Mesangial cell (primary cell): ENCODE measurements around the gene NAALADL2. TPM values are rescaled to one million over a fixed set of nuclear protein-coding genes. Genes with fewer than 3 reads are reported as not detected.

Experiments used
- total RNA-seq: library from RNA; depleted of rRNA; stranded (reverse); fragments of >200 nt; gene quantifications from 2 replicates; pipeline ENCODE4 v1.2.3, GENCODE V29; 2015

NAALADL2 gene
- total RNA-seq: 0.33 and 1.1 TPM in 2 replicates

DNA sequence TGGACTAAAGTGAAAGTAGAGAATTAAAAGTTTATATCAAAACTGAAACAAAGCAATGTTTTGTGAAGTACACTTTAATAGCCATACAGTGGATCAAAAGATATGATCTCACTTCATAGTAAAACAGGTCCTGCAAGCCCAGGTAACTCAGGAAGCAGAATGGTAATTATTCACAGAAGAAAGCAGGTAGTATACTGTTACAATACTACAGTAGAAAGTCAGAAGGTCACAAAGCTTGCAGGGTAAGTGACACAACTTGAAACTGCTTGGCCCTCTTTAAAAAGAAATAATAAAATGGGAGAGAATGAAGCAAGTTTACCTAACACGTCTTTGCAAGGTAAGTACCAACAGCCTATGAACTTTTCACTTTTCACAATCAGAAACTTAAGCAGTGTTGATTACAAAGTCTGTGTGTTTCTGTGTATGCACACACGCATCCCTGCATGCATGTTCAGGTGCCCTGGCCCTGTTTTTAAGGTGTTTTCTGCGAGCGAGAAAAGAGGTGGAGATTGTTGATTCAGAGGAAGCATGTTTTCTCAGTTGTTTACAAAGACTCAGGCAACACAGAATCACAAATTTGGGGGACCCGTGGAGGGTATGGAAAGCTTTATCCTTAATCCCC lies at the start of gene NAALADL2:
Gene NAALADL2 (plus strand): TSS at position 221 of the 622 bp plus-strand sequence.

